Neural cell (in vitro differentiated cells): ENCODE measurements around the gene CARS2. TPM values are rescaled to one million over a fixed set of nuclear protein-coding genes. Genes with fewer than 3 reads are reported as not detected.

Source experiments
- H2AFZ ChIP-seq: fragments of 200-600, 300-800 bp; sonication (generic), shearing (Covaris generic); 2 replicates; pipeline ENCODE4 v1.6.0; 2014; ENCODE audit warnings: low read depth, mild to moderate bottlenecking, antibody characterized with exemption, low read length, moderate library complexity
- H3F3A ChIP-seq: fragments of 200-600 bp; shearing (Covaris generic); 2 replicates; pipeline ENCODE4 v1.6.1; 2016; ENCODE audit warnings: mild to moderate bottlenecking, moderate library complexity, mixed read lengths, antibody characterized with exemption, low read length; ENCODE audit not compliant: insufficient read depth, poor library complexity, severe bottlenecking
- H3K27ac ChIP-seq: fragments of 200-600, 300-800 bp; sonication (generic), shearing (Covaris generic); 2 replicates; pipeline ENCODE4 v1.5.1; 2014; ENCODE audit warnings: mild to moderate bottlenecking, low read length, moderate library complexity
- H3K27me3 ChIP-seq: fragments of 300-800, 200-600 bp; sonication (generic), shearing (Covaris generic); 2 replicates; pipeline ENCODE4 v1.6.0; 2014; ENCODE audit warnings: mild to moderate bottlenecking, low read depth, low read length, moderate library complexity; ENCODE audit not compliant: insufficient read depth
- H3K36me3 ChIP-seq: fragments of 300-800, 200-600 bp; sonication (generic), shearing (Covaris generic); 2 replicates; pipeline ENCODE4 v1.5.1; 2014; ENCODE audit warnings: mild to moderate bottlenecking, antibody characterized with exemption, low read length, moderate library complexity; ENCODE audit not compliant: insufficient read depth
- H3K4me2 ChIP-seq: fragments of 300-800, 200-600 bp; sonication (generic), shearing (Covaris generic); 2 replicates; pipeline ENCODE4 v1.6.0; 2014; ENCODE audit warnings: mild to moderate bottlenecking, low read length
- H3K4me3 ChIP-seq: fragments of 300-800, 200-600 bp; sonication (generic), shearing (Covaris generic); 2 replicates; pipeline ENCODE4 v1.5.1; 2014; ENCODE audit warnings: mild to moderate bottlenecking, low read length, moderate library complexity
- H3K79me2 ChIP-seq: fragments of 200-600 bp; shearing (Covaris generic); replicated peaks from 2 replicates; pipeline ENCODE4 v1.6.0; 2014; ENCODE audit warnings: mild to moderate bottlenecking, low read length, moderate library complexity; ENCODE audit not compliant: insufficient read depth
- H3K9ac ChIP-seq: fragments of 300-800, 200-600 bp; sonication (generic), shearing (Covaris generic); 2 replicates; pipeline ENCODE4 v1.6.1; 2016; ENCODE audit warnings: mild to moderate bottlenecking, low read length, mixed read lengths
- H3K9me2 ChIP-seq: fragments of 200-600 bp; shearing (Covaris generic); 2 replicates; pipeline ENCODE4 v1.6.1; 2016; ENCODE audit warnings: mild to moderate bottlenecking, low read length, mixed read lengths; ENCODE audit not compliant: insufficient read depth
- H3K9me3 ChIP-seq: fragments of 200-600, 300-800 bp; sonication (generic), shearing (Covaris generic); 2 replicates; pipeline ENCODE4 v1.6.1; 2016; ENCODE audit warnings: mild to moderate bottlenecking, mixed run types, low read length, moderate library complexity, mixed read lengths
- H4K20me1 ChIP-seq: fragments of 200-600 bp; shearing (Covaris generic); 2 replicates; pipeline ENCODE4 v1.6.1; 2016; ENCODE audit warnings: mild to moderate bottlenecking, mixed run types; ENCODE audit not compliant: insufficient read depth
- EP300 ChIP-seq: fragments of 450-650 bp; conservative IDR thresholded peaks from 2 replicates; pipeline ENCODE4 v1.6.1; 2014; ENCODE audit warnings: antibody characterized with exemption, mild to moderate bottlenecking, moderate library complexity; ENCODE audit not compliant: poor library complexity, severe bottlenecking
- EZH2 ChIP-seq: fragments of 200-600, 300-800 bp; shearing (Covaris generic), sonication (generic); IDR thresholded peaks from 2 replicates; pipeline ENCODE4 v1.6.1; 2014; ENCODE audit warnings: antibody characterized with exemption, low read length, borderline replicate concordance, mild to moderate bottlenecking; ENCODE audit not compliant: insufficient read depth, poor library complexity, severe bottlenecking
- MXI1 ChIP-seq: fragments of 450-650 bp; conservative IDR thresholded peaks from 2 replicates; pipeline ENCODE4 v1.6.1; 2014; ENCODE audit warnings: antibody characterized with exemption, mild to moderate bottlenecking; ENCODE audit not compliant: poor library complexity, severe bottlenecking
- POLR2AphosphoS5 ChIP-seq: IDR thresholded peaks from 2 replicates; pipeline ENCODE4 v1.6.1; 2012
- RAD21 ChIP-seq: fragments of 450-650 bp; conservative IDR thresholded peaks from 2 replicates; pipeline ENCODE4 v1.6.1; 2014; ENCODE audit warnings: antibody characterized with exemption, mild to moderate bottlenecking, moderate library complexity
- SMC3 ChIP-seq: fragments of 450-650 bp; conservative IDR thresholded peaks from 2 replicates; pipeline ENCODE4 v1.6.1; 2014; ENCODE audit warnings: antibody characterized with exemption, mild to moderate bottlenecking, moderate library complexity; ENCODE audit not compliant: poor library complexity
- TAF1 ChIP-seq: IDR thresholded peaks from 2 replicates; pipeline ENCODE4 v1.6.1; 2012; ENCODE audit warnings: low read depth
- polyA plus RNA-seq: library from polyadenylated mRNA; depleted of rRNA; stranded (reverse); fragments of >200 nt; gene quantifications from 2 replicates; pipeline ENCODE4 v1.2.3, GENCODE V29; 2014
- TF ChIP-seq, protein P1 (sequence below): fragments of 450-650 bp; IDR thresholded peaks from 2 replicates; pipeline ENCODE4 v1.5.1; 2014; ENCODE audit warnings: antibody characterized with exemption, mild to moderate bottlenecking, moderate library complexity; ENCODE audit not compliant: poor library complexity, severe bottlenecking
- TF ChIP-seq, protein P2 (sequence below): IDR thresholded peaks from 2 replicates; pipeline ENCODE4 v1.6.1; 2012; ENCODE audit warnings: borderline replicate concordance

Gene CARS2
- polyA plus RNA-seq, 1 donor from 2014 or later = 92.2 TPM

DNA sequence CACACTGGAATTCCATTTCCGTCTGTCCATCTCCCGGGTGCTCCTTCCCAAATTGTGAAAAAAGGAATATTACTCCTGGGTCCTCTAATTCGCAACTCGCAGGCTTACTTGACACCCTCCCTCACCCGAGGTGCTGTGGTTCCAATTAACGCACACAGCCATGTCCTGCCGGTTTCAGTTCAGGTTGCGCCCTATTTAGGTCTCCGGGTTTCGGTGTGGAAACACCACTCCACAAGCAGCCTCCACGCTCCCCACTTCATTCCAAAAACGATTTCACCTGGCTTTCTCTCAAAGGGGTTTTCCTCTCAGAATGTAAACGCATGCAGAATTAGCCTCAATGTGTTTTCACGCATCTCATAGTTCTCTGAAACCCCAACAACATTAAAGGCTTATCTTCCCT lies 52.6 kb downstream of the CARS2 start:
- TF ChIP-seq EP300 (no peak), SMC3 (no peak), MXI1 (no peak), POLR2AphosphoS5 (no peak), TAF1 (no peak), RAD21 (no peak), EZH2 (no peak)
- TF ChIP-seq, protein P1, sequence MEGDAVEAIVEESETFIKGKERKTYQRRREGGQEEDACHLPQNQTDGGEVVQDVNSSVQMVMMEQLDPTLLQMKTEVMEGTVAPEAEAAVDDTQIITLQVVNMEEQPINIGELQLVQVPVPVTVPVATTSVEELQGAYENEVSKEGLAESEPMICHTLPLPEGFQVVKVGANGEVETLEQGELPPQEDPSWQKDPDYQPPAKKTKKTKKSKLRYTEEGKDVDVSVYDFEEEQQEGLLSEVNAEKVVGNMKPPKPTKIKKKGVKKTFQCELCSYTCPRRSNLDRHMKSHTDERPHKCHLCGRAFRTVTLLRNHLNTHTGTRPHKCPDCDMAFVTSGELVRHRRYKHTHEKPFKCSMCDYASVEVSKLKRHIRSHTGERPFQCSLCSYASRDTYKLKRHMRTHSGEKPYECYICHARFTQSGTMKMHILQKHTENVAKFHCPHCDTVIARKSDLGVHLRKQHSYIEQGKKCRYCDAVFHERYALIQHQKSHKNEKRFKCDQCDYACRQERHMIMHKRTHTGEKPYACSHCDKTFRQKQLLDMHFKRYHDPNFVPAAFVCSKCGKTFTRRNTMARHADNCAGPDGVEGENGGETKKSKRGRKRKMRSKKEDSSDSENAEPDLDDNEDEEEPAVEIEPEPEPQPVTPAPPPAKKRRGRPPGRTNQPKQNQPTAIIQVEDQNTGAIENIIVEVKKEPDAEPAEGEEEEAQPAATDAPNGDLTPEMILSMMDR = no peak
- TF ChIP-seq, protein P2, sequence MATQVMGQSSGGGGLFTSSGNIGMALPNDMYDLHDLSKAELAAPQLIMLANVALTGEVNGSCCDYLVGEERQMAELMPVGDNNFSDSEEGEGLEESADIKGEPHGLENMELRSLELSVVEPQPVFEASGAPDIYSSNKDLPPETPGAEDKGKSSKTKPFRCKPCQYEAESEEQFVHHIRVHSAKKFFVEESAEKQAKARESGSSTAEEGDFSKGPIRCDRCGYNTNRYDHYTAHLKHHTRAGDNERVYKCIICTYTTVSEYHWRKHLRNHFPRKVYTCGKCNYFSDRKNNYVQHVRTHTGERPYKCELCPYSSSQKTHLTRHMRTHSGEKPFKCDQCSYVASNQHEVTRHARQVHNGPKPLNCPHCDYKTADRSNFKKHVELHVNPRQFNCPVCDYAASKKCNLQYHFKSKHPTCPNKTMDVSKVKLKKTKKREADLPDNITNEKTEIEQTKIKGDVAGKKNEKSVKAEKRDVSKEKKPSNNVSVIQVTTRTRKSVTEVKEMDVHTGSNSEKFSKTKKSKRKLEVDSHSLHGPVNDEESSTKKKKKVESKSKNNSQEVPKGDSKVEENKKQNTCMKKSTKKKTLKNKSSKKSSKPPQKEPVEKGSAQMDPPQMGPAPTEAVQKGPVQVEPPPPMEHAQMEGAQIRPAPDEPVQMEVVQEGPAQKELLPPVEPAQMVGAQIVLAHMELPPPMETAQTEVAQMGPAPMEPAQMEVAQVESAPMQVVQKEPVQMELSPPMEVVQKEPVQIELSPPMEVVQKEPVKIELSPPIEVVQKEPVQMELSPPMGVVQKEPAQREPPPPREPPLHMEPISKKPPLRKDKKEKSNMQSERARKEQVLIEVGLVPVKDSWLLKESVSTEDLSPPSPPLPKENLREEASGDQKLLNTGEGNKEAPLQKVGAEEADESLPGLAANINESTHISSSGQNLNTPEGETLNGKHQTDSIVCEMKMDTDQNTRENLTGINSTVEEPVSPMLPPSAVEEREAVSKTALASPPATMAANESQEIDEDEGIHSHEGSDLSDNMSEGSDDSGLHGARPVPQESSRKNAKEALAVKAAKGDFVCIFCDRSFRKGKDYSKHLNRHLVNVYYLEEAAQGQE = no peak
- Histone ChIP-seq H3K9ac (no peak overlapping the region), H3K27ac (no peak overlapping the region), H3F3A (no peaks in the 10 kb centered on the region), H3K36me3 (peaks cover 8% of the 10 kb centered on the region), H3K9me2 (no peaks in the 10 kb centered on the region), H3K9me3 (no peaks in the 10 kb centered on the region), H4K20me1 (no peaks in the 10 kb centered on the region), H3K79me2 (no peaks in the 10 kb centered on the region), H3K4me3 (no peak overlapping the region), H2AFZ (no peak overlapping the region), H3K4me2 (no peak overlapping the region), H3K27me3 (no peaks in the 10 kb centered on the region)

DNA sequence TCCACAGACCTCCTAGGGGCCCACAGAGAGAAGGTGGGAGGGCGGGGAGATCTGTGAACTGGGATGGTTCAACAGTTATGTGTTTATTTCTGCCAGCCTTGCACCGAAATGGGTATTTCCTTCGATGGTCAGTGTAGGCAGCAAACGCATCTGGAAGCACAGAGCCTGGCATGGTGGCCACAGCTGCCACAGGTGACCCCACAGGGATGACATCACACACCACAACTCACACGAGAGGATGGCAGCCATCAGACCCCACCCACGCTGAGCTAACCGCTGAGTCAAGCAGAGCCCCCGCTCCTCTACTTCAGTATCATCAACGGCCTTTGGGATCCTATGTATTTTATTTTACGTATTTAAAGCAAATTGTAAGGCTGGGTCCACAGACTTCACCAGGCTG lies 53.2 kb downstream of the CARS2 start:
- Histone ChIP-seq H3K9ac (no peak overlapping the region), H2AFZ (no peak overlapping the region), H3K27me3 (no peaks in the 10 kb centered on the region), H3K9me3 (no peaks in the 10 kb centered on the region), H3K79me2 (no peaks in the 10 kb centered on the region), H3K27ac (no peak overlapping the region), H3K4me2 (no peak overlapping the region), H3K4me3 (no peak overlapping the region), H3F3A (no peaks in the 10 kb centered on the region), H3K36me3 (peaks cover 3% of the 10 kb centered on the region), H3K9me2 (no peaks in the 10 kb centered on the region), H4K20me1 (no peaks in the 10 kb centered on the region)
- TF ChIP-seq RAD21 (no peak), POLR2AphosphoS5 (no peak), MXI1 (no peak), EZH2 (no peak), SMC3 (no peak), EP300 (no peak), TAF1 (no peak)
- TF ChIP-seq, protein P1 = no peak
- TF ChIP-seq, protein P2 = no peak
